ENCODE data around the gene KLHL10. TPM values are rescaled to one million over a fixed set of nuclear protein-coding genes. Genes with fewer than 3 reads are reported as not detected.

The KLHL10 gene
- total and polyA plus RNA-seq, 9 of the 15 experiments (the other 6 are each of a cell fraction or from before 2014, with no cell fraction given) = 0.06 to 0.56 (median 0.12) TPM; not detected in 5

DNA sequence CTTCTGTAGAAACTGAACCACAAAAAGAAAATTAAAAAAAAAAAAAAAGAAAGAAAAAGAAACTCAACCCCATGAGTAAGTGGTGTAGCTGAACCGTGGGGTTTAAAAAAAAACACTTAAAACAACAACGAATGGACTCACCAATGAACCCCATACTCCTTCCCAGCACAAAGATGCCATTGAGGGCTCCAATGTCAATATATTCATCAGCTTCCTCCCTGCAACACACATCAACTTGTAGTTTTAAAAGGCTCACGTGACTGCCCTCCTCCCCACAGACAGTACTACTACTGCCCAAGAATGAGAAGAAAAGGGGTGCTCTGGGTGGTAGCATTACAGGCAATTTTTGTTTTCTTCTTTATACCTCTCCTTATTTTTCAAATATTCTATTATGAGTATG is 30.9 kb downstream of the KLHL10 start:
- H3K9ac ChIP-seq (ENCODE audit: insufficient read depth in 1 of 2, low read depth in 2 of 2, low read length in 2 of 2) = no peak overlapping the region
- H3K9me3 ChIP-seq (replicated peaks; ENCODE audit: control insufficient read depth, insufficient read depth, low read depth, low read length) = no peaks in the 10 kb centered on the region
- H3K9me1 ChIP-seq (ENCODE audit: control insufficient read depth, insufficient read depth, low read length) = peaks cover 4% of the 10 kb centered on the region
- no peak for TF ChIP-seq CBFA2T2 (conservative IDR thresholded peaks at IDR 0.05)
- TF ChIP-seq, protein P1, sequence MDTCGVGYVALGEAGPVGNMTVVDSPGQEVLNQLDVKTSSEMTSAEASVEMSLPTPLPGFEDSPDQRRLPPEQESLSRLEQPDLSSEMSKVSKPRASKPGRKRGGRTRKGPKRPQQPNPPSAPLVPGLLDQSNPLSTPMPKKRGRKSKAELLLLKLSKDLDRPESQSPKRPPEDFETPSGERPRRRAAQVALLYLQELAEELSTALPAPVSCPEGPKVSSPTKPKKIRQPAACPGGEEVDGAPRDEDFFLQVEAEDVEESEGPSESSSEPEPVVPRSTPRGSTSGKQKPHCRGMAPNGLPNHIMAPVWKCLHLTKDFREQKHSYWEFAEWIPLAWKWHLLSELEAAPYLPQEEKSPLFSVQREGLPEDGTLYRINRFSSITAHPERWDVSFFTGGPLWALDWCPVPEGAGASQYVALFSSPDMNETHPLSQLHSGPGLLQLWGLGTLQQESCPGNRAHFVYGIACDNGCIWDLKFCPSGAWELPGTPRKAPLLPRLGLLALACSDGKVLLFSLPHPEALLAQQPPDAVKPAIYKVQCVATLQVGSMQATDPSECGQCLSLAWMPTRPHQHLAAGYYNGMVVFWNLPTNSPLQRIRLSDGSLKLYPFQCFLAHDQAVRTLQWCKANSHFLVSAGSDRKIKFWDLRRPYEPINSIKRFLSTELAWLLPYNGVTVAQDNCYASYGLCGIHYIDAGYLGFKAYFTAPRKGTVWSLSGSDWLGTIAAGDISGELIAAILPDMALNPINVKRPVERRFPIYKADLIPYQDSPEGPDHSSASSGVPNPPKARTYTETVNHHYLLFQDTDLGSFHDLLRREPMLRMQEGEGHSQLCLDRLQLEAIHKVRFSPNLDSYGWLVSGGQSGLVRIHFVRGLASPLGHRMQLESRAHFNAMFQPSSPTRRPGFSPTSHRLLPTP (IDR thresholded peaks at IDR 0.05; ENCODE audit: borderline replicate concordance, extremely low read depth, insufficient read length) = no peak
- TF ChIP-seq, protein P2, sequence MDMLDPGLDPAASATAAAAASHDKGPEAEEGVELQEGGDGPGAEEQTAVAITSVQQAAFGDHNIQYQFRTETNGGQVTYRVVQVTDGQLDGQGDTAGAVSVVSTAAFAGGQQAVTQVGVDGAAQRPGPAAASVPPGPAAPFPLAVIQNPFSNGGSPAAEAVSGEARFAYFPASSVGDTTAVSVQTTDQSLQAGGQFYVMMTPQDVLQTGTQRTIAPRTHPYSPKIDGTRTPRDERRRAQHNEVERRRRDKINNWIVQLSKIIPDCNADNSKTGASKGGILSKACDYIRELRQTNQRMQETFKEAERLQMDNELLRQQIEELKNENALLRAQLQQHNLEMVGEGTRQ (CRISPR knock-in tag; IDR thresholded peaks at IDR 0.05) = 0 out of 2 replicates have a peak, but pooled peaks have one; percentile 23
- TF ChIP-seq, protein P3, sequence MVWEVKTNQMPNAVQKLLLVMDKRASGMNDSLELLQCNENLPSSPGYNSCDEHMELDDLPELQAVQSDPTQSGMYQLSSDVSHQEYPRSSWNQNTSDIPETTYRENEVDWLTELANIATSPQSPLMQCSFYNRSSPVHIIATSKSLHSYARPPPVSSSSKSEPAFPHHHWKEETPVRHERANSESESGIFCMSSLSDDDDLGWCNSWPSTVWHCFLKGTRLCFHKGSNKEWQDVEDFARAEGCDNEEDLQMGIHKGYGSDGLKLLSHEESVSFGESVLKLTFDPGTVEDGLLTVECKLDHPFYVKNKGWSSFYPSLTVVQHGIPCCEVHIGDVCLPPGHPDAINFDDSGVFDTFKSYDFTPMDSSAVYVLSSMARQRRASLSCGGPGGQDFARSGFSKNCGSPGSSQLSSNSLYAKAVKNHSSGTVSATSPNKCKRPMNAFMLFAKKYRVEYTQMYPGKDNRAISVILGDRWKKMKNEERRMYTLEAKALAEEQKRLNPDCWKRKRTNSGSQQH (CRISPR knock-in tag; IDR thresholded peaks at IDR 0.05) = no peak
- no peak for ATAC-seq
- peaks cover 14 to 17% of the 10 kb centered on the region in 2 experiments for H3K4me1 ChIP-seq (replicated peaks in 1 of 2; ENCODE audit: control insufficient read depth in 2 of 2, insufficient read depth in 2 of 2, low read length in 2 of 2)
- BruUV-seq (replicated peaks) = no TSS peak
- WGBS (ENCODE audit: insufficient coverage, low coverage, missing lambda C conversion rate) = 61% methylated on average over 3 of the region's 3 CpGs
- DNase-seq (ENCODE audit: extremely low read depth in 1 of 4, low spot score in 3 of 4) = no peak
- H4K20me1 ChIP-seq (replicated peaks; ENCODE audit: control insufficient read depth, insufficient read depth, low read length) = peaks cover 4% of the 10 kb centered on the region; the same call in 1 of the 2 replicates
- FAIRE-seq = no peak
- H3K27me3 ChIP-seq (ENCODE audit: control insufficient read depth in 2 of 2, insufficient read depth in 2 of 2, low read length in 2 of 2) = no peaks in the 10 kb centered on the region
- H3K4me3 ChIP-seq = no peak overlapping the region
- ChIA-PET POLR2A (no interaction called here), CTCF (ENCODE audit: low intra/inter-chr PET ratio) (no interaction called here)
- no peak overlapping the region for H3K27ac ChIP-seq (ENCODE audit: extremely low read depth, low read depth, low read length)
- in situ Hi-C loops (cut with MboI) (no loop called here), intact Hi-C loops (cut with micrococcal nuclease) (no loop called here)
- no peak overlapping the region for H2AFZ ChIP-seq (ENCODE audit: low read depth, low read length)
- peaks cover 64% of the 10 kb centered on the region; the same call in 2 of the 3 replicates for H3K36me3 ChIP-seq (ENCODE audit: control insufficient read depth, insufficient read depth, low read length)
- H3K79me2 ChIP-seq (ENCODE audit: control insufficient read depth, insufficient read depth, low read length) = peaks cover 16% of the 10 kb centered on the region
- no peak overlapping the region for H3K4me2 ChIP-seq (ENCODE audit: insufficient read depth, low read length)

All from K562 (cell line).